GM21528 (cell line): ENCODE results near the gene MMEL1.

Source experiments
- ATAC-seq: cut with Tn5 transposase; IDR thresholded peaks from one replicate; pipeline ENCODE4 v1.9.1; 2021; ENCODE audit warnings: mild to moderate bottlenecking, moderate library complexity; ENCODE audit not compliant: unreplicated experiment, low FRiP score

Gene MMEL1

GRCh38 chr1:2606881-2607621 lies 25.8 kb downstream of the MMEL1 start:
- ATAC-seq, result no peak

GRCh38 chr1:2606396-2606880 lies 26.4 kb downstream of the MMEL1 start:
- ATAC-seq, result no peak

- no peak for ATAC-seq
Observed at GRCh38 chr1:2605509-2606395, 27.1 kb downstream of the MMEL1 start.

DNA sequence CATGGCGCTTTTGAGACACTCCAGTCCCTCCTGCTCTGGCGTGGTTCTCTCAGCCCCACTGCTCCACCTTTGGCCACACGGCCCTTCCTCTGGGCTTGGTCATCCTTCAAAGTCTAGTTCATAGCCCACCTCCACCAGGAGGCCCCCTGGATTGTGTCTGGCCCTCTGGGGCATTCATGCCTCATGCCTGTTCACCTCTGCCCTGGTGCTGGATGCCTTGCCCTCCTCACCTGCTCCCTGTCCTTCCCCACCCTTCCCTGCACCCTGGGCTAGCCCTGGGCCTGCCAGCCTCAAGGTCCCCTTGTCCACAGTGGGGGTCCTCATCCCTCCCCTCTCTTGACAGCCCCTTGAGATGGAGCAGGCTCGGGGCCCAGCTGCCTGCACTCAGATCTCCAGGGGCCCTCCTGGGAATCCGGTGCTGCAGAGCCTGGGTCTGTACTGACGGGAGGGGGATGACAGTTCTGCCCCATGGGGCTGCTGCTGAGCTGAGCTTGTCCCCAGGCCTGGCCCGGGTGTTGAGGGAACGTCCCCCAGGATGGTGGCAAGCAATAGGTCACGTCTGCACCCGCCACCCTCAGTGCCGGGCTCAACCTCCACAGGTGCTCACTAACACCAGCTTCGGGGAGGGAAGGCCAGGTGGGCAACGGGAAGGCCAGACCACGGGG lies 27.8 kb downstream of the MMEL1 start:
- no peak for ATAC-seq

DNA sequence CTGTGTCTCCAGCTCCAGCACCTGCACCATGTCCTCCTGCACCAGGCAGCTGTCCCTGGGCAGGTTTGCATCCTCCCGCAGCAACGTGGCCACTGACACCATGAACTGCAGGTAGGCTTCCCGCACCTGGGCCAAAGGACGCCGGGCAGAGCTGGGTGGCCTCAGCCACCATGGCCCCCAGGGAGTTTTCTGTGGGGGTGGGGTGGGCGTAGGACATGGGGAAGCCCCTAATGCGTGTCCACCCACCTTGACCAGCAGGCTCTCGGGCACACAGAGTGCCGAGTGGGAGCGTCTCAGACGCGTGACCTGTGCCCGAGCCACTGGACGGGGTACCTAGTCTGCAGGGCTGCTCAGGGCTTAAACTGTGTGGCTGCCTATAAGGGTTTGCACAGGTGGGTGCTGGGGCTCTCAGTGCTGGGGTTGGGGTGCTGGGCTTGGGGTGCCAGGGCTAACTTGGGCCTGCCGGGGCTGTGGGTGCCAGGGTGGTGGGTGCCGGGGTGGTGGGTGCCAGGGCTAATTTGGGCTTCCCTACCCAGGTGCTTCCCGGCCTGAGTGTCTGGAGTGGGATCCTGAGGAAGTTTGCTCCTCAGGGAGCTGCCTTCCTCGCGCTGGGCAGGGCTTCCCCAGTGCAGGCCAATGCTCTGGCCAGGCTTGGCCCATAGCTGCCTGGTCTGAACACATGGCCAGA lies 28.5 kb downstream of the MMEL1 start:
- no peak for ATAC-seq

GRCh38 chr1:2603521-2604155 lies 29.2 kb downstream of the MMEL1 start:
- ATAC-seq, result no peak

DNA sequence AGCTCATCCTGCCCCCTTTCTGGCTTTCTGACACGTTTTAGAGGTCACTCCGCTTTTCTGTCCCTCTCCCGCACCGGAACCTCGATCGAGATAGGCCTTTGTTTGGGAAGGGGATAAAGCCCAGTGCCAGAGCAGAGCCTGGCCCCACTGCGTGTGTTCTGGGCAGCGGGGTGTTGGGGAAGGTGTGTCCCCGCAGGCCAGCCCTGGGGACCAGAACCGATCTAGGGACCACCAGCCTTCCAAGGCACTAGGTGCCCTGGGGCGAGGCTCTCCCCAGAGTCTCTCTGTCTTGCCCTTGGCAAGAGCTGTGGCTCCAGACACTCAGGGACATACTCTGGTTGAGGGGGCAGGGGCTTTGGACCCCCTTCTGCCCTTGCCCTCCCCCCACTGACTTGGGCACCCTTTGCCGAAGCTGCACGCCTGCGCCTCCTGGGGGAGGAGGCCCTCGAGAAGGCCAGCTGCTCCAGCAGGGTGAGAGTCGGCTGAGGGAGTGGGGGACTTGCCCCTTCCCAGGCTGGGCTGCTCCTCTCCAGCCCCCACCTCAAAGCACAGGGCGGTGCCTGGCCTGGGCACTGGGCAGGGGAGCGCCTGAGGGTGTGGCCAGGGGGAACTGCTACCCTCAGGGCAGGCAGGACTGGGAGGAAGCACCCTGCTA lies 29.8 kb downstream of the MMEL1 start:
- no peak for ATAC-seq

DNA sequence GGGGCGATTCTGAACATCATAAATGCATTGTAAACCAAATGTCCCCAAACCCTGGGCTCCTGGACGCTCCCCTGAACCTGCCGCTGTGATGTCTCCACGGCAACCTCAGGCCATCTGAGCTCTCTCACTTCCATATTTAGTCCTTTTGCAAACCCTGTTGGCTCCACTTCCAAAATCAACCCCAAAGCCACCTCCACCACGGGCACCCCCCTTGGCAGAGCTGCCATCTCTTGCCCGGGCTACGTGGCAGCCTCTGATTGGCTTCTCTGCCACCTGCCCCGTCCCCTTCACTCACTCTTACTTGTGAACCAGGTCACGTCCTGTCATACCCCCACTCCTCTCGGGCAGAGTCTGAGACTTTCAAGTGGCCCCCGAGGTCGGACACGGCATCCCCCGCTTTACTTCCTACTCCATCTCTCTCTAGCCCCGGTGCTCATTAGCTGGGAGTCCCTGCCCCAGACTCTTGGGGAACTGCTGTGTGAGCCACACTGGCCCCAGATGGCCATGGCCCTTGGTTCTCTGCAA lies 30.4 kb downstream of the MMEL1 start:
- no peak for ATAC-seq

GRCh38 chr1:2601721-2602303 lies 31.0 kb downstream of the MMEL1 start:
- ATAC-seq, result no peak

DNA sequence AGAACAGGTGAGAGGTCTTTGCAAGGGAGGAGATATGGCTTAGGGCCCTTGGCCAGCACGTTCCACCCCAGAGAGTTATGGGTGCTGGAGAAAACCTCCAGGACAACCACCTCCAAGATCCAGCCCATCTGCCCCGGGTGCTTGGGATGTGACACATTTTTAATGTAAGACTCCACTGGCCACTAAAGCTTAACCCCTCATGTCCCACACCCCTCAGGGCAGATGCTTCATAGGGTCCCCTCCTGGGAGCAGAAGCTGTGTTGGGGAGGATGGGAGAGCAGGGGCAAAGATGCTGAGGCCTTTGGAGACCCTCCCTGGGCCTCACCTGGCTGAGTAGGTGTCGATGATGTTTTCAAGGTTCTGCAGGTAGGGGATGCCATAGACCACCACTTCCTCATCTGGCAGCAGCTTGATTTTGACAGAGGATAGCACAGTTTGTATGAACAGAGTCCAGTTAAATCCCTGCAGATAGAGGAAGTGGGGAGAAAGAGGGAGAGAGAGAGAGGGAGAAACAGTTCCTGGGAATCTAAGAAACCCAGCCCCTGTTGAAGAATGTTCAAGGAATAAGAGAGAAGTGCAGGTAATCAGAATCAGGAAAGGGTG lies 34.4 kb downstream of the MMEL1 start:
- ATAC-seq, result no peak

GRCh38 chr1:2597441-2598328 lies 35.1 kb downstream of the MMEL1 start:
- ATAC-seq, result no peak

DNA sequence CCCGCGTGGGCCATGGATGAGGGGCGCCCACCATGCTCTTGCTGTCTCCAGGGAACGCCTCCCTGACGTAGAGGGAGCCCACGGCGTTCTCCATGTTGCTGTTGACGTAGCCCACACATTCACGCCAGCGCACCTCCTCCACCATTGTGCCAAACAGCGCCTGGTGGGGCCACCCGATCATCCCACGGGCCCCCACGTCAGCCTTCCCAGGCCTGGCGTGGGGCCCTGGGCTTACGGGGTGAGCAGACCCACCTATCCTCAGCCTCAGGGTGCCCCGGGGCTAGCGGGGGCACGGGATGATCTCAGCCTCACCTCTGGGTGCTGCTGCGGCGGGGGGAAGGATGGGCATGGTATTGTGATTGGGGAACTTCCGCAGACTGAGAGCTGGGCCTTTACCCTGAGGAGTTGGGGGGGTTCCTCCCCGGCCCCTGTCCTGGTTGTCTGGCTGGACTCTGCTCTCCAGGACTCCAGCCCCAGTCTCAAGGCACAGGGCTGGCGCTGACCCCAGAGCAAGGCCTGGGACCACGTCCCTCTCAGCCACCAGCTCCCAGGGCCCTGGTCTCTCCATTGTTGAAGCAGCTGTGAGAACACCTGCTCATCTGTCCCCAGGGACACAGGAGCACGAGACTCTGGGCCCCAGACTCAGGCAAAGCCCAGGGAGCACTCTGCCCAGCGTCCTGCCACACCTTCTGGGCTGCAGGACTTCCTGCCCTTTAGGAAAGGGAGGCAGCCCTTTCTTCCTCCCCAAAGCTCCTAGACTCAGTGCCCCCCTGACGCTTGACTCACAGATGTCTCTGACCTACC lies 36.1 kb downstream of the MMEL1 start:
- ATAC-seq, result no peak

DNA sequence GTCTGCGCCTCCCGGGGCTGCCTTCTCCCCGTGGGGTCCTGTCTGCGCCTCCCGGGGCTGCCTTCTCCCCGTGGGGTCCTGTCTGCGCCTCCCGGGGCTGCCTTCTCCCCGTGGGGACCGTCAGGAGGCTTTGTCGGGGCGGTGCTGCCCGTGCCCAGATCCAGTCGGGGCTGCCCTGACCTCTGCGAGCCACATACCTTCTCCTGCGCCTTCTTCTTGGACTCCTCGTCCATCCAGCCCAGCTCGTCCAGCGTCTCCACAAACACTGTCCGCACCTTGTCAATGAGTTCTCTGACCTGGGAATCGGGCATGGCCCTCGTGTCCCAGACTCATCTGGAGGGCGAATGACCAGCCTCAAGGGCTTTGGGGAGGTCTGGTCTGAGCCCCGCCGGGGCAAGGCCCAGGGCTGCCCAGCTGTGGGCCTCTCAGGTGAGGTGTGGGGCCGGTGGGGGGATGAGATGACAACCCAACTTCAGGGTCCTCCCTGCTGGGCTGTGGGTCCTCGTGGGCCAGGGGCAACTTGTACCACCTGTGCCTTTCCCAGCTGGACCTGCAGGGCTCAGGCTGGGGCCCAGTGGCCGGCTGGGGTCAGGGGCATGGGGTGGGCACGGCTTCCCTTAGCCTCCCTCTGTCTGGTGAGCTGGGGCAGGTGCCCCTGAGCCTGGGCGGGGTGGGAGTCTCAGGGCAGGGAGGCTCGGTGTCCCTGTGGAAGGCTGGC lies 36.8 kb downstream of the MMEL1 start:
- ATAC-seq, result no peak

DNA sequence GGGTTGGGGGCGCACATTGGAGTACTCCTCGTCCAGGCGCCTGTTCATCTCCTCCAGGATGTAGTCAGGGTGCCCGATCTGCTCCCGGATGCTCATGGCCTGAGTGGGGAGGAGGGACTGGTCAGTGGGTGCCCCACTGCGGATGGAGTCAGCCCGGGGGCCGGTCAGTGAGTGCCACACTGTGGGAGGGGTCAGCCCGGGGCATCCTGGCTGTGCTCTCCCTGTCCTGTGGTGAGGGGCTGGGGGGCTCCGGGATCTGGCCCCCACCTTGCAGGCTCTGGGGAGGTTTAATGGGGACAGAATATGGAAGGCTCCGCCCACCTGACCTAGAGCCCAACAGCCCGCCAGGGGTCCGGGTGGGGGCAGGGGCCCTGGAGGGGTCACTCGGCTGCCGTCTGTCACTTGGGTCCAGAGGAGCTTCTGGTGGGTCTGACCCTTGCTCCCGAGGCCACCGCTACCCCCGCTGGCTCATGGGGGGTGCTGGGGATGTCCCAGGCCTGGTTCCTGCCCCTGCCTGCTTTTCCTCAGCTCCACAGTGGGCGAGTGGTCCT lies 37.5 kb downstream of the MMEL1 start:
- ATAC-seq, result no peak

- ATAC-seq, result no peak
Observed at GRCh38 chr1:2594641-2595131, 38.1 kb downstream of the MMEL1 start.
